GM19438 (cell line): ENCODE measurements around the gene ENOX2.

Source experiments
- ATAC-seq: cut with Tn5 transposase; IDR thresholded peaks from one replicate; pipeline ENCODE4 v1.9.1; 2021; ENCODE audit warnings: low read depth; ENCODE audit not compliant: unreplicated experiment

ENOX2 gene

GRCh38 chrX:130771648-130772047, 131.4 kb downstream of the ENOX2 start:
- ATAC-seq: no peak

GRCh38 chrX:130771230-130771629, 131.8 kb downstream of the ENOX2 start:
- no peak for ATAC-seq

GRCh38 chrX:130770615-130771014, 132.4 kb downstream of the ENOX2 start:
- no peak for ATAC-seq

GRCh38 chrX:130769835-130770234, 133.2 kb downstream of the ENOX2 start:
- no peak for ATAC-seq

DNA sequence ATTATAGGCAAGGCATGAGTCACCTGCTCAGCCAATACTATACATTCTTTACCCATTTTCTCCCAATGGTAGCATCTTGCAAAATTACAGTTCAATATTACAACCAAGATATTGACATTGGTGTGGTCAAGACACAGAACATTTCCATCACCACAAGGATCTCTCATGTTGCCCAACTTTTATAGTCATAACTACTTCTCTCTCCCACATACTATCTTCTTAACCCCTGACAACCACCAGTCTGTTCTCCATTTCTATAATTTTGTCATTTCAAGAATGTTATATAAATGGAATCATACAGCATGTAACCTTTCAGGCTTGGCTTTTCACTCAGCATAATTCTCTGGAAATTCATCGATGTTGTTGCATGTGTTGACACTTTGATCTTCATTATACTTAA, 144.9 kb downstream of the ENOX2 start:
- no peak for ATAC-seq

DNA sequence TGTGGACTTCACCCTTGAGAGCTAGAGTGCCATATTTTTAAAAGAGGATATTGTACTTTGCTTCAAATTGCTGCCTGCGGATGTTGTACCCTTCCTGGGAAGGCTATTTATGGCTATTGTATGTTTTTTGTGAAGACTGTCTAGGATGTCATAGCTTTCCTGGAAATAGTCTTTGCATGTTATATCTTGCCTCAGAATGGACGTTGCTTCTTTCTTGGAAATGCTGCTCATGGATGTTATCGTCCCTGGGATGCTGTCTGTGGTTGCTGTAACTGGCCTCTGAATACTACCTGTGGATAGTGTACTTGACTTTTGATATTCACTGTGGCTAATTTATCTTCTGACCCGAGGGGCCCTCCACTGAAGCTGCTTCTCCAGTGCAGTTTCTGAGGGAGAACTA, 146.8 kb downstream of the ENOX2 start:
- ATAC-seq: no peak

GRCh38 chrX:130754353-130754752, 148.7 kb downstream of the ENOX2 start:
- no peak for ATAC-seq

GRCh38 chrX:130746709-130747342, 156.2 kb downstream of the ENOX2 start:
- no peak for ATAC-seq

GRCh38 chrX:130746077-130746476, 156.9 kb downstream of the ENOX2 start:
- ATAC-seq: no peak

DNA sequence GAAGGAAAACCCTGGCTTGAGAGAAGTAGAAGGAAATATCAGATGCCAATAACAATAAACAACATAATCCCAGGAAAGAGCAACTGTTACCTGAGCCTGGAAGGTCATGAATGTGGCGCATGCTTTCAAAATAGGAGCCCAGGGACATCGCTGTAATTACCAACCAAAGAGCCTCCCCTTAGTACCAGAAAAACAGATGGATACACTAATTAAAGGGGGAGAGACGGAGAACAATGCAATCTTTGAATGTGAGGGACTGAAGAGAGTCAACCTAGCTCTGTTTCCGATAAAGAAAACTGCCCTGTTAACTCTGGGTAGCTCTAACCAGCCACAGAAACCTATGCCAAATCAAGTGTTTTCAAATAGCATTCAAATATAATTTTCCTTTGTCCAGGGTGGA, 161.4 kb downstream of the ENOX2 start:
- ATAC-seq: no peak

DNA sequence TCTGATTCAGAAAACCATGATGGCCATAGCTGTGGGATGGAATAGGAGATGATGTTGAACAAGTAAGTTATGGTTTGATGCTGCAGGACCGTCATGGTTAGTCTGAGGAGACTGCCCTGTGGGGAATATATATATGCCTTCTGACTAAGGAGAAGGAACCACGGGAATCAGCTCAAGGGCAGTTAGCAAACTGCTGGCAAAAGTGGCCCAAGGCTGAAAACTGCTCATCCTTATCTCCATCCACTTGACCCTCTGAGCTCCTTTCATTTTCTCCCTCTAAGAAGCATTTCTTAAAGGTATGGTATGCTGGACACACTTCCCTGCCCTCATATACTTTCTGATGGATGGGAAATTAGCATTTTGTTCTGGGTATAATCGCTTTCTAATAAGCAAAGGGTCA, 161.9 kb downstream of the ENOX2 start:
- no peak for ATAC-seq

DNA sequence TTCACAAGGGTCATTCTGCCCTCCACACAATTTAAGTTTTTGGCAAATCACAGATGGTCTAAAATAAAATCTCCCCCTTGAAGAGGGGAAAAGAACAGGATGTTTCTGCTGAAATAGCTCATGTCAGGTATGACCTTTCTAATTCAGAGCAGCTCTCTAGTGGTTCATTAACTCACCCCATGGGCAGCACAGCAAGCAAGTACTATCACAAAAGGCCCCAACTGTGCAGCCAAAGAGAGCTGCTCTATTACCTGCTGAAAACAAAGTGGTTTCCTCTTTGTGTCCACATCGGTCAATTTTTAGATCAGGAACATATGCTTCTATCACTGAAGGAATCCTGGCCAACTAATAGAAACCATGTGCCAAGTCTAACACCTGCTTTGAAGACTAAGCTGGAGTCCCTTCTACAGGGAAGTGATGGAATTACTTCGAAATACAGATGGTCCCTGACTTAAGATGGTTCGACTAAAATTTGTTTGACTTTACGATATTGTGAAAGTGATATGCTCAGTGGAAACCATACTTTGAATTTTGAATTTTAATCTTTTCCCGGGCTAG, 164.3 kb downstream of the ENOX2 start:
- ATAC-seq: no peak

DNA sequence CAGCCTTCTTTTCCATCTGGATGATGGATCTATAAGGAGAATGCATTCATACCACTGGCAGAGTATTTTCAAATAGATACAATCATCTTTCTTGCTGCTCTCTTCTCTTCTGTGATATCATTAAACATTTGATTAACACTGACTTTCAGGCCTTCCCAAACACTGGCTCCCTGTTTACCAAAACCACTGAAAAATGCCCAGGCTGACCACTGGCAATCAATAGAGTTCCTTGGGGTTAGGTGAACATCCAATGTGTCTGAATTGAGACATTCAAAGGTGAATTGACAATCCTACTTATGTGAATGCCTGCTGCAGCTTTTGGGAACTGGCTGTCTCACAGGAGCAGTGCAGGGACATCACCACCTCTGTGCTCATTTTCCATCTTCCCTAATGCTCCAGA, 168.3 kb downstream of the ENOX2 start:
- ATAC-seq: no peak

DNA sequence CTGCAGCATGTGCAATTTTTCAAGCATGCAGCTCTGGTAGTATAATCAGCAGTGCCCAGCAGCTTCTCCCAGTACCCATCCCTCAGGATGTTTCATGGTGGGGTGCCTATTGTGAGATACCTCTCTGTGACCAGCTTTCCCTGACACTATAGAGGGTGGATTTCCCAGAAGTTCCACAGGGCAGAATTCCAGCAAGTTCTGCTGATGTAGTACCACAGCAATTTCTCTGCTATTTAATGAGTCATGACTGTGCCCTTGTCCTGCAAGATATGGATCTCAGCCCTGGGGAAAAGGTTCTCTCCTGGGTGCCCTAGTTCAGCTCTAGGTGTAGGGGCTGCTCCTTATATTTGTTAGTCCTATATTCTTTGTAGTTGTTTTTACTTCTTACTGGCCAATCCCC, 174.8 kb downstream of the ENOX2 start:
- ATAC-seq: no peak

- no peak for ATAC-seq
Observed at GRCh38 chrX:130726661-130727060, 176.3 kb downstream of the ENOX2 start.

GRCh38 chrX:130725519-130725918, 177.5 kb downstream of the ENOX2 start:
- no peak for ATAC-seq

- no peak for ATAC-seq
Observed at GRCh38 chrX:130719413-130719812, 183.6 kb downstream of the ENOX2 start.

DNA sequence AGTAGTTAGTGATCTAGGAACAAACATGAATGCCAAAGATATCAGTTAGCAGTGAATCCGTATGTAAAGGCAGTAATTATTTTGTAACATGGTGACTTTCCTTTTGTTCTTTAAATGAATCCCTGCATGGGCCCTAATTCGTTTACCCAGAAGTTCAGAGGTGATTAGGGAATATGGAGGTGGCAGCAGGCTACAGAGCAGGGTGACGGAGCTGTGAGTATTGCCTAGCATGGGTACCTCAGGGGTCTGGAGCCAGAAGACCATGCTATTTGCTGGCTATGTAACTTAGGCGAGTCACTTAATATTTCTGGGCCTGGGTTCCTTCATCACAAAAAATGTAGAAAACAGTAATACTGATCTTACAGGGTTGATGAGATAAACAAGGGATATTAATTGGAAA, 184.9 kb downstream of the ENOX2 start:
- ATAC-seq: no peak

DNA sequence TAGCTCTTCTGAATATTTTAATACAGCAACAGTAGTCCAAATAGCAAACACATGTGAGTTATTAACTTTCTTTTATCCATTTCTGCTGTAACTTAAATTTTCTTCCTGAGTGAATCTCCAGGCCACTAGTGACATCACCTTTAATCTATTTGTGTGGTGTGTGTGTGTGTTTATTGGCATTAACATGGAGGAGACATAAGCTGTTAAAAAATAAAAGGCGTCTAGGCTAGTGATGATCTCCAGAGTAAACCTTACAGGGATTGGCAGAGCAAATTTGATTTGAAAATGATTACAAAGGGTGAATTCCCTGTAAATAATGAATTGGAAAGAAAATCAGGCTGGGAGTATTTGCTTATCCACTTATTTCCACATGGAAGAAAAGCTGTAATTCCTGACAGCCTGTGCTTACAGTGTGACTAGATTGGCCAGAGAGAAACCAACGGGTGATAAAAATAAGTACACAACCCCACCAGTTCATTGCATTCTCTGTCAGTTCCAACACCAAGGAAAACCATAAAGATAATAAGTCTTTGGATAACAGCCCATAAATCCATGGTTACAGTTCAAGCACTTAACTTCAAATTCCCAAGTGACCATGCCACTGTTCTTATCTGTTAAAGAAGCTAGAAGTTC, 186.1 kb downstream of the ENOX2 start:
- ATAC-seq: no peak

DNA sequence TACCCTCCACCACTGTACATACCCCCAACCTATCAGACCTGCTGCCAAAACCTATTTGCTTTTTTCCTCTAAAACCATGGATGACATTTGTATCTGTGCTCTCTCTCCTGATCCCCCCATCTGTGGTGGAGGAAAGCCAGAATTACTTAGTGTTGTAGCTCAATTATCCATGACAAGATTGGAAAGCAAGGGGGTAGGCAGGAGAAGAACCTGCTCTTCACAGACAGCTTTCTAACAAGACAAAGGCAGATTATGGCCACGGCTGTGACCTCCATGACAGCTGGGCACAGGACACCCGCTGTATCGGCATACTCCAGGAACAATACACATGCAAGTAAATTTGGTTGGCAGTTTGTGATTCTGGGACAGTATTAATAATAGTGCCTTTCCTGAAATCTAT, 186.7 kb downstream of the ENOX2 start:
- ATAC-seq: no peak

GRCh38 chrX:130715299-130715698, 187.7 kb downstream of the ENOX2 start:
- ATAC-seq: no peak

DNA sequence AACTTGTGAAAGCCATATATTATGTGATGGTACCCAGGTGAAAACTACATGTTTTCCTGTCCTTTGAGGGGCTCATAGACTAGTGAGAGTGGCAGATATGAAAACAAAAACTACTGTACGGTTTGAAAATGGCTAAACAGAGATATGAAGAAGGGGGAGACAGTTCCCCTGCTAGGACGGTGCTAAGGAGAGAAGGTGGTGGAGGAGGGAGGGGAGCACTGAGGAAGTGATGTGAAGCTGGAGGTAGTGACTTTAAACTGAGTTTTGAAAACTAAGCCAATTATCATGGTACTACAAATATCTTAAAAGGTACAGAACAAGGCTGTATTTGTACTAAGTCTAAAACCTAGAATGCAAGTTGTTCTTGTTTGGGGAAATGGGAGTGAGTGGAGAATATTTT, 188.3 kb downstream of the ENOX2 start:
- ATAC-seq: no peak
